HG02970 (cell line): ENCODE data around the gene TMEM59.
"Not testable (repeated sequence)": the region's sequence is repeated elsewhere in the genome, so short reads cannot be mapped to it uniquely, and the experiment has no call there.

Experiments
- ATAC-seq: cut with Tn5 transposase; IDR thresholded peaks from one replicate; pipeline ENCODE4 v1.9.1; 2021; ENCODE audit warnings: mild to moderate bottlenecking, moderate library complexity, moderate number of reproducible peaks; ENCODE audit not compliant: unreplicated experiment, low FRiP score

The TMEM59 gene

DNA sequence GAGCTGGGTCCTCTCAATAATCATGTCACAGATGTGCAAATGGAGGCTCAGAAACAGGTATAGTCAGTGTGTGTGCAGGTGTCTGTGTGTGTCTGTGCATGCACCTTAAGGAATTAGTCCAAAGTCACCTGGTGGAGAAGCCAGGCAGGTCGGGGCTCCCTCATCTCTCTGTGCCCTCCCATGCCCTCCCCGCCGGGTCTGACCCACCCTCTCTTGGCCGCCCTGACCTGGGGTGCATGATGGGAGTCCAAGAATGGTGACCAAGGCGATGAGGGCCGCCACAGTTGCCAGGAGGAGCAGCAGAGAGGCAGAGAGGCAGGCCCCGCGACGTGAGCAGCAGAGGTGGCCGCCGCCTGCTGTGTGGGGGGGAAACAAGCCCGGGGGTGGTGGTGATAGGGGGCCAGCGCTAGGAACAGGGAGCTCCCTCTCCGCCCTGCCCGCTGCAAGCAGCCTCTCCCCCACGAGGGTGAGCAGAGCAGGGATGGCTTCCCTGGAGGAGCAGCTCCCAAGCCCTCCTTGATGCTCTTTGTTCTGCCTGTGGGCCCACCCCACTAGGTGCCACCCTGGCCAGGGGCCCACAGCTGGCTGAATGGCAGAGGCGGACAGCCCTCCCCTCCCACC is 38.9 kb downstream of the TMEM59 start:
- ATAC-seq = no peak

DNA sequence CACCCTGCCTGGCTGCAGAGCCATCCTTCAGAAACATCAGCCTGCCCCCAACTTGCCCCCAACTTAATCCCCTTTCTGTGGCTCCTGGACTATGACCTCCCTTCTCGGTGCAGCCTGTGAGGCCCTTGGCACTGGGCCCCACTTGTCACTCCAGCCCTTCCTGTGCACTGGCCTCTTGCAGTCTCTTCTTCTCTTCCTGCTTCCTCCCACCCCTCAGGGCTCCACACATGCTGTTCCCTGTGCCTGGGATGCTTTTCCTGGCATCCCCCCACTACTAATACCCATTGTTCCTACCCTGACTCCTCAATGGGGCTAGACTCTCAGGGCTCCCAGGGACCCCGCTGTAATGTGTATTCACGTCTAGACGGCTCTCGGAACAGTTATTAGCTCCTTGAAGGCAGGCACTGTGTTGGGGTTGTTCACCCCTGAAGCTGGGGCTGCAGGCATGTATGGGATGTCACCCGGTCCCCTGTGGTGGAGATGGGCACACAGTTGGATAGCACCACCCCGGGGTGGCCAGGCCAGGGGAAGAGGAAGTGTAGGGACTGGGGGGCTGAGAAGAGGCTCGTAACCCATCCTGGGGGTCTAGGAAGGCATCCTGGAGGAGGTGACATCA is 39.5 kb downstream of the TMEM59 start:
- ATAC-seq = no peak

DNA sequence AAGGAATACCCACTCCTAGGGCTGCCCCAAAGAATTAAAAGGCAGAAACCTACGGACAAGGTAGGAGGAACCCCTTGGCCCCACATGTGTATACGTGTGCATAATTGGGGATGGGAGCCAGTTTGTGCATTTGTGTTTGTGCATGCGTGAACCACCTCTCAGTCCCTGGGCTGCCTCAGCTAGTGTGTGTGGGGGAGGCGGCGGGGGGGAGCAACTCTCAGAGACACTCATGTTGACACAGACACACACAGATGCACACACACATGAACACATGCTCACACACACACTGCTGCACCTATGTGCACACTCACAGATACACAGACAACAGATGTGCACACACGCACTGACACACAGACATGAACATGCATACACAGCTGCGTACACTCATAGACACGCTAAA is 40.1 kb downstream of the TMEM59 start:
- no peak for ATAC-seq

DNA sequence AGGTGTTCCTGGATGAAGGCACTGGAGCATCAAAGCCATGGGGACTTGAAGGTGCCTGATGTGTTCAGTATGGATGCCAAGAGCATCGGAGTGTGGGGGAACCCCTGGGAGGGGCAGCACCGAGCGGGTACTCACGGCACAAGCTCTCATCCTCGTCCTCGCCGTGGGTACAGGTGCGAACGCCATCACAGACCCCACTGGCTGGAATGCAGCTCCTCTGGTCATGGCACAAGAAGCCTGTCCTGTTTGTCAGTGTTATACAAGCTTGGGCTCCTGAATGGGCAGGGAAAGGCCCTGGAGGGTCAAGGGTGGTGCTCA is 41.0 kb downstream of the TMEM59 start:
- ATAC-seq = no peak

DNA sequence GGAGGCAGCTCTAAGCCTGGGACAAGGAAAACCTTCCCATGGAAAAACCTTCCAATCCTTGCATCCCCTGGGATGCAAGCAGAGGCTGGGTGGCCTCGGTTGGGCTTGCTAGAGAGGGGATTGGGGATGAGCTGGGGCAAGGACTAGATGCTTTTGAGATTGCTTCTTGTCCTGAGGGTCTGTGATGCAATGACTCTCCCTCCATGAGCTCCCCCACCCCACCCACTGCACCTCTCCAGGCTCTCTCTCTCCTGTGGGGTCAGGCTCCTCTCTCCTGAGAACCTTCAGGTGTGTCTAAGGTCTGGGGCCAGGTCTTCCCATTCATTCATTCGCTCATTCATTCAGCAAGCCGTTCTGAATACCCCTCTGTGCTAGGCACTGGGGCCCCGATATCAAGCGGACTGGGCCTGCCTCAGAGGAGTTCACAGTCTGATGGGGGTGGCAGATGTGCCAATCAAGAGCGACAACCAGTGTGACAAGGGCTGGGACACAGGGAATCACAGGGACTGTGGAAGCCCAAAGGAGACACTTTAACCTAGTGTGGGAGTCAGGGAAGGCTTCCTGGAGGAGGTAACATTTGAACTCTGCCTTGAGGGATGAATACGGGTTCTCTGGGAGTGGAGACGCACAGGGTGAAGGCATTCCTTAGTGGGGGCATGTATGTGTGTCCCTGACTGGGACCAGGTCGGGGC is 41.5 kb downstream of the TMEM59 start:
- ATAC-seq = no peak

DNA sequence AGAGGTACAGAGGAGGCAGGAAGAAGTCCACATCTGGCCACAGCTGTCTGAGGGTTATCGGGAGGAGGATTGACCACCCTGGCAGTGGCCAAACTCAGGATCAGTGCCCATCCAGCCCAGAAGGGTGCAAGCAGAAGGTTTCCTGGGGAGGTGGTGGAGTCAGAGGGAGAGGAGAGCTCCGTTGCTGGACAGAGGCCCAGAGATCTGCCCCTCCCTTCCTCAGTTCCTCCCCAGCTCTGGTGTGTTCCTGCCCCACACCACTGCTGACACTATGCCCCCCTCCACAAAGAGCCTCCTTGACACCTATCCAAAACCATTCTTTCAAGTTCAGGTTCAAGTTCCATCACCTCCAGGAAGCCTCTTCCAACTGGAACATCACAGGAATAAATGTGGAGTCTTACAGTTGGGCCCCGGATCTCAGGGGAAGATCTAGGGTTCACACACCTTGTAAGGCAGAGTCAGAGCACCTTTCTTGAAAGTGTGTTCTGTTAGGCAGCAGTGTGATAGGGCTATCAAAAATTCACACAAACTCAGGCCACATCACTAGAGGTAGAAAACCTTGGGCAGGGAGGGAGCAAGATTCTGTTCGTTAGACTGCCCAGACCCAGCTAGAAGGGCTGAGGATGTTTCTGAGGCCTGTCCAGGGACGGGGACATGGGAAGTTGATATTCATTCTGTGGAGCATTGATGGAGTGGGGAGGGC is 42.4 kb downstream of the TMEM59 start:
- ATAC-seq = no peak

DNA sequence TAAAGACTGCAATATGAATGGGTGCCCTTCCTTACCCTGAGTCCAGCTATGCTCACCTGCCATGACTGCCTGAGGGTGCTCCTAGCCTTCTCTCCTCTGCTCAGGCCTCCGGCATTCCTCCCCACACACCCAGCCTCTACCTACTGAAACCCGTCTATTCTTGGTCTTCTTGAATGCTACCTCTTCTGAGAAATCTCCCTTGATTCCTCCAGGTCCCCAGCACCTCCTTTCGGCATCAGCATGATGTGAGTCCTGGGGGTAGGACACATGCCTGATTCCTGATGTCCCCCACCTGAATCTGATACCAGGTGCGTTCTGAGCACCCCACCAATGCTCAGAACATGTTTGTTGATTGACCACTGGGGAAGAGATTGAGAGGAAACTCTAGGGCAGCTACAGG is 43.6 kb downstream of the TMEM59 start:
- no peak for ATAC-seq

DNA sequence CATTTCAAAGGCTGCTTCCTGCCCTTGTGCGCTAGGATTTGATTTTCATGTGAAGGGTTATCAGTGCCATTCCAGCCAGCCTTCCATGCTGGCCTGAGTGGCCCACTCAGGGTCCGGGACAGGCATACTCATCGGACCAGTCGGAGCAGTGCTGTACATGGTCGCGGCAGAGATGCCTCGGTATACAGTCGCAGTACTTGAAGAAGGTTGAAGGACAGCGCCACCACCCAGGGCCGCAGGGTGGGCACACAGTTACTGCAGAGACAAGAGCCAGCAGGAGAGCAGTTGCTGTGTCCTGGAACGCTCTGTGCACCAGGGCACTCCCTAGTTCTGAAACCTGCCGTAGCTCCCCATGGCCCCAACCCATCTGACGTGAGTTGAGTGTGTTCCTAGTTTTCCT is 44.1 kb downstream of the TMEM59 start:
- no peak for ATAC-seq

DNA sequence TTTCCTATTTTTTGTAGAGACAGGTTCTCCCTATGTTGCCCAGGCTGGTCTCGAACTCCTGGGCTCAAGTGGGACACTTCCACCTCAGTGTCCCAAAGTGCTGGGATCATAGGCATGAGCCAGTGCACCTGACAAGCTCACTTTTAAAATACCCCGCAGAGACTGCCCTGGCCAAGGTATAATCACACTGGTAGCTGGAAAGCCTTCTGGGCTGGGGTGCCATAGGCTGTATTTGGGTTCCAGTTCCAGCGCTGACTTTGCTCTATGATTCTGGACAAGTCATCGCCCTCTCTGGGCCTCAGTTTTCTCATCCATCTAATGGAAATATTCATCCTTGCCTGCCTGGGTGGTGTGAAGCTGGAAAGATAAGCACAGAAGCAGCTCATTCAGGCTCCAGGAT is 45.4 kb downstream of the TMEM59 start:
- ATAC-seq = no peak

DNA sequence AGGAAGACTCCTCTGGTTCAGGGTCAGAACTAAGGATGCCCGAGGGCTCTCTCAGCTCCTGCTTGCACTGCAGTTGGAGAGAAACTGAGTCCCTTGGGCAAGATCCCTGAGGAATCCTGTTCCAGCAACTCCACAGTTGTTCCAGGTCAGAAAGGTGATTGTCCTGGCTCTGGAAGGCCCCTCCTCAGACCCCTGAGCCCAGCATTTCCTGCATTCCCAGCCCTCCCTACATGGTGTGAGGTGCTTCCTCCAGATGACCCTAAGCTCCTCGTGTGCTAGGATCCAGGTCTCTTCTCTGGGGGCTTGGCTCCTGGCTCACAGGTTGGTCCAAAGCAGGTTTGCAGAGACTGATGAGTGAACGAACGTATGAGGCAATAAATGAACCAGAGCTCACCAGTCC is 46.5 kb downstream of the TMEM59 start:
- ATAC-seq = no peak

DNA sequence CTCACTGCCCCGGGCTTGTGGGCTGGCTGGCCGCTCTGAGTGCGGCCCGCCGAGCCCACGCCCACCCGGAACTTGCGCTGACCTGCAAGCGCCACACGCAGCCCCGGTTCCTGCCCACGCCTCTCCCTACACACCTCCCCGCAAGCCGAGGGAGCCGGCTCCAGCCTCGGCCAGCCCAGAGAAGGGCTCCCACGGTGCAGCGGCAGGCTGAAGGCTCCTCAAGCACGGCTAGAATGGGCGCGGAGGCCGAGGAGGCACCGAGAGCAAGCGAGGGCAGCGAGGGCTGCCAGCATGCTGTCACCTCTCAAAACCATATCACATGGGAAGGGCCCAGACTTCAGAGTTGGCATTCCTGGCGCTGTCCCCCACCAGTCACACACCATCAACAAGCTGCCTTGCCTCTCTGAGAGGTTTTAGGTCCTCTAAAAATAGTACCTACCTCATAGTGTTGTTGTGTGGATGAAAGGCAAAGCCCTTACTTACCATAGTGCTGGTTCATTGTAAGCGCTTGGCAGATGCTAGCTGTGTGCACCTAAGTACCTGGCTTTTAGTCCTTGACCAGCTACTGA is 48.4 kb downstream of the TMEM59 start:
- ATAC-seq = no peak

DNA sequence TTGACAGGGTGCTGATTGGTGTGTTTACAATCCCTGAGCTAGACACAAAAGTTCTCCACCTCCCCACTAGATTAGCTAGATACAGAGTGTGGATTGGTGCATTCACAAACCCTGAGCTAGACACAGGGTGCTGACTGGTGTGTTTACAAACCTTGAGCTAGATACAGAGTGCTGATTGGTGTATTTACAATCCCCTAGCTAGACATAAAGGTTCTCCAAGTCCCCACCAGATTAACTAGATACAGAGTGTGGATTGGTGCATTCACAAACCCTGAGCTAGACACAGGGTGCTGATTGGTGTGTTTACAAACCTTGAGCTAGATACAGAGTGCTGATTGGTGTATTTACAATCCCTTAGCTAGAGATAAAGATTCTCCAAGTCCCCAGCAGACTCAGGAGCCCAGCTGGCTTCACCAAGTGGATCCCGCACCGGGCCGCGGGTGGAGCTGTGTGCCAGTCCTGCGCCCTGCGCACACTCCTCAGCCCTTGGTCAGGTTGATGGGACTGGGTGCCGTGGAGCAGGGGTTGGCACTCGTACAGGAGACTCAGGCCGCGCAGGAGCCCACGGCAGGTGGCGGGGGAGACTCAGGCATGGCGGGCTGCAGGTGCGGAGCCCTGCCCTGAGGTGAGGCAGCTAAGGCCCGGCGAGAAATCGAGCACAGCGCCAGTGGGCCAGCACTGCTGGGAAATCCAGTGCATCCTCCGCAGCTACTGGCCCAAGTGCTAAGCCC is 49.1 kb downstream of the TMEM59 start:
- not testable (repeated sequence) for ATAC-seq

DNA sequence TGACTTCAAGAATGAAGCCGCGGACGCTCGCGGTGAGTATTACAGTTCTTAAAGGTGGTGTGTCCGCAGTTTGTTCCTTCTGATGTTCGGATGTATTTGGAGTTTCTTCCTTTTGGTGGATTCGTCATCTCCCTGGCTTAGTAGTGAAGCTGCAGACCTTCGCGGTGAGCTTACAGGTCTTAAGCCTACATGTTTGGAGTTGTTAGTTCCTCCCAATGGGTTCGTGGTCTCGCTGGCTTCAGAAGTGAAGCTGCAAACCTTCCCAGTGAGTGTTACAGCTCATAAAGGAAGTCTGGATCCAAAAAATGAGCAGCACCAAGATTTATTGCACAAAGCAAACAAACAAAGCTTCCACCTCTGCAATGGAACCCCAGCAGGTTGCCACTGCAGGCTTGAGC is 49.8 kb downstream of the TMEM59 start:
- no peak for ATAC-seq

DNA sequence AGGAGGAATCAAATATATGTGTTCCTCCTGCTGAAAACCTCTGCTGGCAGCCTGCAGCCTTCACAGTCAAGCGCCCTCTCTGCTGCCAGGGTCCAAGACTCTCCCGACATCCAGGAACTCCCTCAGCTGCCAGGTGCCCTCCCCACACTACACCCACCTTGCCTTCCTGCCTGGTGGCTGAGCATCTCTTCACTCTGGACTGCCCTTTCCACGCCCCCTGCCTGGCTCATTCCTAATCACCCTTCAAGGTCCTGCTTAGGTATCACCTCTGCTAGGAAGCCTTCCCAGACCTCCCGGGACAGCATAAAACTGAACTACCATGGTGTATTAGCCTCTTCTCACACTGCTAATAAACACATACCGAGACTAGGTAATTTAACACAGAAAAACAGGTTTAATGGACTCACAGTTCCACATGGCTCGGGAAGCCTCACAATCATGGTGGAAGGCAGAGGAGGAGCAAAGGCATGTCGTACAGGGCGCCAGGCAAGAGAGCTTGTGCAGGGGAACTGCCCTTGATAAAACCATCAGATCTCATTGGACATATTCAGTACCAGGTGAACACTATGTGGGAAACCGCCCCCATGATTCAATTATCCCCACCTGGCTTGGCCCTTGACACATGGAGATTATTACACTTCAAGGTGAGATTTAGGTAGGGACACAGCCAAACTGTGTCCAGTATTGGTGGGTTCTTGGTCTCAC is 50.3 kb downstream of the TMEM59 start:
- no peak for ATAC-seq

DNA sequence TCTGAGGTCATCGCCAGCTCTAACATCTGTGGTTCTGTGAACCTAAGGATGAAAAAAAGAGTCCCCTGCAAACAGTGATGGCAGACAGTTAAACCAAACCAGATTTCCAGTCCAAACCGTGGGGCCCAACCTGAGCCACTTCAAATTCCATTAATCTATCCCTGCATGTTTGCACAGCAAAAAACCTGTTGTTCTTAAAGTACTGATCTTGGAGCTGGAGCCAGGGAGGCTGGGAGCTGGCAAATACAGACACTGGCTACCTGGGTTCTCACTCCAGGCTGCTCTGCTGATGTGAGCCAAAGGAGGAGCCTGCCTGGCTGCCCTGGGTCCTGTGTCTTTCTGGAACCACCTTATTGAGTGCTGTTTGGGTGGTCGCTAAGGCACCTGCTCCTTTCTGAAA is 51.4 kb downstream of the TMEM59 start:
- ATAC-seq = no peak

DNA sequence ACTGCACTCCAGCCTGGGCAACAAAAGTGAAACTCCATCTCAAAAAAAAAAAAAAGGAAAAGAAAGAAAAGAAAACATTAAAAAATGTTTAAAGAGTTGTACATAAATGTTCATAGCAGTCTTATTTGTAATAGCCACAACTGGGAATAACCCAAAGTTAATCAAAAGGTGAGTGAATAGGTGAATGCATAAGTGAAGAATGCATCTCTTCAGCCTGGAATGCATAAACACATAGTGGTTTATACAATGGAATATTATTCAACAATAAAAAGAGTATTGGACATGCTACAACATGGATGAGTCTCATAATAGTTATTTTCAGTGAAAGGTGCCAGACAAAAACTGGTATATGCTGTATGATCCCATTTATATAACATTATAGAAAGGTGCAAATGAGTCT is 53.1 kb downstream of the TMEM59 start:
- ATAC-seq = no peak

DNA sequence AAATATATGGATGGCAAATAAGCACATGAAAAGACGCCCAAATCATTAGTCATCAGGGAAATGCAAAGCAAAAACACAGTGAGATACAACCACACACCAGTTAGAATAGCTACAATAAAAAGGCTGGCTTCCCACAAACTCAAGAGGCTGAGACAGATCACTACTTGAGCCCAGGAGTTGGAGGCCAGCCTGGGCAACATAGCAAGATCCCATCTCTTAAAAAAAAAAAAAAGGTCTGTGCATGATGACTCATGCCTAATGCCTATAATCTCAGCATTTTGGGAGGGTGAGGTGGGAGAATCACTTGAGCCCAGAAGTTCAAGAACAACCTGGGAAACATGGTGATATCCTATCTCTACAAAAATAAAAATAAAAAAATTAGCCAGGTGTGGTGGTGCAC is 54.8 kb downstream of the TMEM59 start:
- no peak for ATAC-seq

DNA sequence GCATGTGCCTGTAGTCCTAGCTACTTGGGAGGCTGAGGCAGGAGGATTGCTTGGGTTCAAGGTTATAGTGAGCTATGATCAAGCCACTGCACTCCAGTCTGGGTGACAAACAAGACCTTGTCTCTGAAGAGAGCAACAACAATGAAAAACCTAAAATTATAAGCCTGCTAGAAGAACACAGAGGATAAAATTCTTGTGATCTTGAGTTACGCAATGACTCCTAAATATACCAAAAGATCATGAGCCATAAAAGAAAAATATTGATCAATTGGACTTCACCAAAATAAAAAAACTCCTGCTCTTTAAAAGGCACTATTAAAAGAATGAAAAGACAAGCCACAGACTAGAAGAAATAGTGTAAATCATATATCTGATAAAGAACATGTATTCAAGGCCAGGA is 57.3 kb downstream of the TMEM59 start:
- ATAC-seq = no peak

DNA sequence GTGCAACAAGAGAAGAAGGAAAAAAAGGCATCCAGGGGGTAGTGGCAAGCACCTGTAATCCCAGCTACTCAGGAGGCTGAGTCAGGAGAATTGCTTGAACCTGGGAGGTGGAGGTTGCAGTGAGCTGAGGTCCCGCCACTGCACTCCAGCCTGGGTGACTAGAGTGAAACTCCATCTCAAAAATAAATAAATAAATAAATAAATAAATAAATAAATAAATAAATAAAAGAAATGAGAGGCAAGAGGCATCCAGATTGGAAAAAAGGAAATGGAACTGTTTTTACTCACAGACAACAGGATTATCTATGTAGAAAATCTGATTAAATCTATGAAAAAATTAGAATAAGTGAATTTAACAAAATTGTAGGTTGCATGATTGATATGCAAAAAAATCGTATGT is 58.5 kb downstream of the TMEM59 start:
- not testable (repeated sequence) for ATAC-seq
